IPS DF 6.9 (cell line): ENCODE measurements around the gene SIX5.
"Not testable (repeated sequence)": the region's sequence is repeated elsewhere in the genome, so short reads cannot be mapped to it uniquely, and the experiment has no call there.

Experiments
- DNase-seq: peaks from one replicate; pipeline ENCODE4 v3.0.0-alpha.2; 2013; ENCODE audit warnings: low read depth, low spot score
- H3K27ac ChIP-seq: one replicate; pipeline ENCODE4 v1.5.1; 2013; ENCODE audit warnings: low read length, control low read depth
- H3K27me3 ChIP-seq: 2 replicates; pipeline ENCODE4 v1.6.1; 2013; ENCODE audit warnings: mild to moderate bottlenecking, low read length; ENCODE audit not compliant: control insufficient read depth, insufficient read depth
- H3K36me3 ChIP-seq: 2 replicates; pipeline ENCODE4 v1.6.1; 2013; ENCODE audit warnings: low read length; ENCODE audit not compliant: control insufficient read depth, insufficient read depth
- H3K4me1 ChIP-seq: 2 replicates; pipeline ENCODE4 v1.6.1; 2013; ENCODE audit warnings: low read length; ENCODE audit not compliant: control insufficient read depth, insufficient read depth
- H3K4me3 ChIP-seq: 2 replicates; pipeline ENCODE4 v1.5.1; 2013; ENCODE audit warnings: mild to moderate bottlenecking, low read length
- H3K9me3 ChIP-seq: 2 replicates; pipeline ENCODE4 v1.6.1; 2013; ENCODE audit warnings: low read length, inconsistent platforms; ENCODE audit not compliant: control insufficient read depth, insufficient read depth
- WGBS: extraction: QIAGEN DNeasy Blood & Tissue Kit; methylation state at CpG from one replicate; pipeline ENCODE4 v1.1.7; 2013; ENCODE audit warnings: mixed read lengths, missing lambda C conversion rate; ENCODE audit not compliant: insufficient read length, insufficient coverage; 5-methylcytosine and 5-hydroxymethylcytosine counted together

The SIX5 gene

GRCh38 chr19:45809643-45810159 lies 40.6 kb upstream of the SIX5 start:
- WGBS, result no CpG with 5 or more reads among the region's 7 CpGs
- no peak overlapping the region for H3K4me3 ChIP-seq
- no peak for DNase-seq
- no peaks in the 10 kb centered on the region for H3K36me3 ChIP-seq
- no peaks in the 10 kb centered on the region for H3K9me3 ChIP-seq
- no peaks in the 10 kb centered on the region for H3K27me3 ChIP-seq
- H3K4me1 ChIP-seq, result peaks cover 5% of the 10 kb centered on the region; the same call in 1 of the 2 replicates
- no peak overlapping the region for H3K27ac ChIP-seq

GRCh38 chr19:45805719-45806118 lies 36.7 kb upstream of the SIX5 start:
- no peaks in the 10 kb centered on the region for H3K9me3 ChIP-seq
- no peaks in the 10 kb centered on the region for H3K27me3 ChIP-seq
- DNase-seq, result no peak
- no peak overlapping the region for H3K27ac ChIP-seq
- H3K36me3 ChIP-seq, result no peaks in the 10 kb centered on the region; the same call in 1 of the 2 replicates
- peaks cover 4% of the 10 kb centered on the region for H3K4me1 ChIP-seq
- no peak overlapping the region for H3K4me3 ChIP-seq

- DNase-seq, result no peak
- Histone ChIP-seq H3K27me3 (no peaks in the 10 kb centered on the region), H3K9me3 (no peaks in the 10 kb centered on the region), H3K27ac (no peak overlapping the region), H3K4me3 (no peak overlapping the region), H3K4me1 (peaks cover 4% of the 10 kb centered on the region), H3K36me3 (no peaks in the 10 kb centered on the region; the same call in 1 of the 2 replicates)
- no CpG with 5 or more reads among the region's 8 CpGs for WGBS
Measured at GRCh38 chr19:45804959-45805230, 35.8 kb upstream of the SIX5 start.

GRCh38 chr19:45804140-45804958 lies 35.3 kb upstream of the SIX5 start:
- Histone ChIP-seq H3K27ac (no peak overlapping the region), H3K4me1 (peaks cover 2% of the 10 kb centered on the region; the same call in 1 of the 2 replicates), H3K27me3 (no peaks in the 10 kb centered on the region), H3K36me3 (no peaks in the 10 kb centered on the region; the same call in 1 of the 2 replicates), H3K9me3 (no peaks in the 10 kb centered on the region), H3K4me3 (no peak overlapping the region)
- WGBS, result no CpG with 5 or more reads among the region's 57 CpGs
- DNase-seq, result no peak

- H3K4me3 ChIP-seq, result no peak overlapping the region
- no peaks in the 10 kb centered on the region for H3K9me3 ChIP-seq
- H3K36me3 ChIP-seq, result no peaks in the 10 kb centered on the region; the same call in 1 of the 2 replicates
- DNase-seq, result no peak
- peaks cover 2% of the 10 kb centered on the region; the same call in 1 of the 2 replicates for H3K4me1 ChIP-seq
- no peak overlapping the region for H3K27ac ChIP-seq
- H3K27me3 ChIP-seq, result no peaks in the 10 kb centered on the region
- WGBS, result no CpG with 5 or more reads among the region's 7 CpGs
Measured at GRCh38 chr19:45801603-45802175, 32.6 kb upstream of the SIX5 start.

- no peak overlapping the region for H3K27ac ChIP-seq
Measured at GRCh38 chr19:45800070-45800553, 31.1 kb upstream of the SIX5 start.

GRCh38 chr19:45799541-45799940 lies 30.5 kb upstream of the SIX5 start:
- H3K27ac ChIP-seq, H3K9me3 ChIP-seq, H3K4me3 ChIP-seq, DNase-seq, H3K4me1 ChIP-seq, H3K36me3 ChIP-seq, H3K27me3 ChIP-seq: not testable (repeated sequence)
- no CpG with 5 or more reads among the region's 5 CpGs for WGBS

More at GRCh38 chr19:45800070-45800553, 31.1 kb upstream of the SIX5 start:
- no CpG with 5 or more reads among the region's 8 CpGs for WGBS
- Histone ChIP-seq H3K4me3 (no peak overlapping the region), H3K9me3 (no peaks in the 10 kb centered on the region), H3K27me3 (no peaks in the 10 kb centered on the region), H3K36me3 (no peaks in the 10 kb centered on the region; the same call in 1 of the 2 replicates), H3K4me1 (peaks cover 2% of the 10 kb centered on the region; the same call in 1 of the 2 replicates)
- DNase-seq, result no peak

GRCh38 chr19:45798995-45799517 lies 30.0 kb upstream of the SIX5 start:
- H3K27ac ChIP-seq, result no peak overlapping the region
- H3K36me3 ChIP-seq, result no peaks in the 10 kb centered on the region; the same call in 1 of the 2 replicates
- no peaks in the 10 kb centered on the region for H3K9me3 ChIP-seq
- no peak overlapping the region for H3K4me3 ChIP-seq
- H3K4me1 ChIP-seq, result no peaks in the 10 kb centered on the region; the same call in 1 of the 2 replicates
- WGBS, result no CpG with 5 or more reads among the region's 10 CpGs
- DNase-seq, result no peak
- no peaks in the 10 kb centered on the region for H3K27me3 ChIP-seq

GRCh38 chr19:45794627-45795026 lies 25.6 kb upstream of the SIX5 start:
- no CpG with 5 or more reads among the region's 2 CpGs for WGBS
- H3K4me3 ChIP-seq, result no peak overlapping the region
- no peaks in the 10 kb centered on the region for H3K27me3 ChIP-seq
- DNase-seq, result no peak
- no peaks in the 10 kb centered on the region for H3K36me3 ChIP-seq
- no peaks in the 10 kb centered on the region for H3K4me1 ChIP-seq
- no peak overlapping the region for H3K27ac ChIP-seq
- no peaks in the 10 kb centered on the region for H3K9me3 ChIP-seq

- no peaks in the 10 kb centered on the region for H3K4me1 ChIP-seq
- no peaks in the 10 kb centered on the region for H3K9me3 ChIP-seq
- no CpG with 5 or more reads among the region's 6 CpGs for WGBS
- no peaks in the 10 kb centered on the region for H3K27me3 ChIP-seq
- H3K36me3 ChIP-seq, result peaks cover 7% of the 10 kb centered on the region; the same call in 1 of the 2 replicates
- H3K4me3 ChIP-seq, result no peak overlapping the region
- H3K27ac ChIP-seq, result no peak overlapping the region
- DNase-seq, result no peak
Measured at GRCh38 chr19:45793876-45794275, 24.8 kb upstream of the SIX5 start.
